GM12891 (cell line): ENCODE results near the gene NLRP6.
"Not testable (repeated sequence)": the region's sequence is repeated elsewhere in the genome, so short reads cannot be mapped to it uniquely, and the experiment has no call there.

Experiments used
- DNase-seq: peaks from one replicate; pipeline ENCODE4 v3.0.0; 2011; ENCODE audit warnings: low spot score; ENCODE audit not compliant: insufficient read length
- FAIRE-seq: peaks from 2 replicates; lab custom pipeline; 2011; peaks lifted over from hg19 to GRCh38; lab: Jason Lieb, UNC
- PAX5 ChIP-seq: IDR thresholded peaks from 2 replicates; pipeline ENCODE4 v1.6.1; 2011; ENCODE audit warnings: low read length, moderate library complexity, mild to moderate bottlenecking; ENCODE audit not compliant: insufficient read depth, severe bottlenecking
- POLR2A ChIP-seq: IDR thresholded peaks from 2 replicates; pipeline ENCODE4 v1.6.1; 2011; ENCODE audit warnings: low read depth, low read length, control low read depth
- POLR2AphosphoS5 ChIP-seq: IDR thresholded peaks from 2 replicates; pipeline ENCODE4 v1.6.1; 2011; ENCODE audit warnings: low read depth, low read length, control low read depth
- POU2F2 ChIP-seq: IDR thresholded peaks from 2 replicates; pipeline ENCODE4 v1.6.1; 2011; ENCODE audit warnings: low read depth, mild to moderate bottlenecking, control low read depth, low read length, moderate library complexity
- SPI1 ChIP-seq: IDR thresholded peaks from 2 replicates; pipeline ENCODE4 v1.6.1; 2011; ENCODE audit warnings: low read depth, low read length, control low read depth
- TAF1 ChIP-seq: IDR thresholded peaks from 2 replicates; pipeline ENCODE4 v1.6.1; 2011; ENCODE audit warnings: low read depth, low read length, control low read depth

NLRP6 gene

GRCh38 chr11:311013-311748 is 33.0 kb downstream of the NLRP6 start:
- peak; percentile 88 for FAIRE-seq
- DNase-seq = not testable (repeated sequence)

- TF ChIP-seq SPI1 = peak; percentile 68
- no peak for TF ChIP-seq POLR2AphosphoS5
- TF ChIP-seq POU2F2 = no peak
- TF ChIP-seq TAF1 = no peak
- no peak for TF ChIP-seq PAX5
- TF ChIP-seq POLR2A = no peak
- FAIRE-seq (no peak), DNase-seq (no peak)
Observed at GRCh38 chr11:312092-312816, 34.0 kb downstream of the NLRP6 start.

- TF ChIP-seq PAX5 (no peak), POLR2AphosphoS5 (no peak), TAF1 (no peak), POU2F2 (no peak), SPI1 (no peak), POLR2A (no peak)
- FAIRE-seq (no peak), DNase-seq (no peak)
Observed at GRCh38 chr11:313304-313786, 35.1 kb downstream of the NLRP6 start.

DNA sequence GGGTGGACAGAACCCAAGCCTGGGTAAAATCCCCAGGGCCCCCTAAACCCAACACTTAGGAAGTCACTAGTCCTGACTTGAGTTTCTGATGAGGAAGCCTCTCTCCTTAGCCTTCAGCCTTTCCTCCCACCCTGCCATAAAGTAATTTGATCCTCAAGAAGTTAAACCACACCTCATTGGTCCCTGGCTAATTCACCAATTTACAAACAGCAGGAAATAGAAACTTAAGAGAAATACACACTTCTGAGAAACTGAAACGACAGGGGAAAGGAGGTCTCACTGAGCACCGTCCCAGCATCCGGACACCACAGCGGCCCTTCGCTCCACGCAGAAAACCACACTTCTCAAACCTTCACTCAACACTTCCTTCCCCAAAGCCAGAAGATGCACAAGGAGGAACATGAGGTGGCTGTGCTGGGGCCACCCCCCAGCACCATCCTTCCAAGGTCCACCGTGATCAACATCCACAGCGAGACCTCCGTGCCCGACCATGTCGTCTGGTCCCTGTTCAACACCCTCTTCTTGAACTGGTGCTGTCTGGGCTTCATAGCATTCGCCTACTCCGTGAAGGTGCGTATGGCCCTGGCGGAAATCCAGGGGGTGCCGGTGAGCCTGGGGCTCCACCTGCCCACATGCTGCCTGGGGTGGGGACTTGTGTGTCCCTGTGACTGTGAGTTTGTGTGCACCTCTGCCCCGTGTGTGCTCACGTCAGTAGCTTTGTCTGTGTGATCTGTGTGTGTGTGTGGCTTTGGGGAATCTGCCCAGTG is 35.8 kb downstream of the NLRP6 start, which contains the start of gene IFITM1:
IFITM1 (plus strand) TSS at position 254 of the 767 bp plus-strand sequence; CDS start at position 385, 131 bp downstream.
- DNase-seq = peak; percentile 68
- peak; percentile 82 for FAIRE-seq

GRCh38 chr11:314554-314875 is 36.3 kb downstream of the NLRP6 start:
- DNase-seq, FAIRE-seq: not testable (repeated sequence)

More for the DNA sequence above, 35.8 kb downstream of the NLRP6 start, which contains the start of gene IFITM1:
- peak; percentile 87 for TF ChIP-seq TAF1
- no peak for TF ChIP-seq PAX5
- TF ChIP-seq POU2F2 = peak; percentile 76
- TF ChIP-seq POLR2A = peak; percentile 95
- peak; percentile 26; the same call in 1 of the 2 replicates for TF ChIP-seq SPI1
- peak; percentile 95 for TF ChIP-seq POLR2AphosphoS5

DNA sequence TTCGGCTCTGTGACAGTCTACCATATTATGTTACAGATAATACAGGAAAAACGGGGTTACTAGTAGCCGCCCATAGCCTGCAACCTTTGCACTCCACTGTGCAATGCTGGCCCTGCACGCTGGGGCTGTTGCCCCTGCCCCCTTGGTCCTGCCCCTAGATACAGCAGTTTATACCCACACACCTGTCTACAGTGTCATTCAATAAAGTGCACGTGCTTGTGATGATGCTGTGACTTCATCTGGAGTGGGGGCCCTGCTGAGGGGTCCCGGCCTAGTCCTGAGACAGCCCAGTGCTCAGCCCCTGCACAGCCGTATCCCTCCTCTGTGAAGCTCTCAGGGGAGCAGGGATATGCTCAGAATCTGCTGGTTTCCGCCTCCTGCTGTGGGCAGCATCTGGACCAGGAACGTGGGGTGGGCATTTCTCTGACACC is 36.9 kb downstream of the NLRP6 start:
- TF ChIP-seq POLR2A = no peak
- TF ChIP-seq PAX5 = no peak
- TF ChIP-seq TAF1 = no peak
- no peak for TF ChIP-seq POLR2AphosphoS5
- TF ChIP-seq POU2F2 = no peak
- TF ChIP-seq SPI1 = no peak
- DNase-seq (no peak), FAIRE-seq (no peak)

DNA sequence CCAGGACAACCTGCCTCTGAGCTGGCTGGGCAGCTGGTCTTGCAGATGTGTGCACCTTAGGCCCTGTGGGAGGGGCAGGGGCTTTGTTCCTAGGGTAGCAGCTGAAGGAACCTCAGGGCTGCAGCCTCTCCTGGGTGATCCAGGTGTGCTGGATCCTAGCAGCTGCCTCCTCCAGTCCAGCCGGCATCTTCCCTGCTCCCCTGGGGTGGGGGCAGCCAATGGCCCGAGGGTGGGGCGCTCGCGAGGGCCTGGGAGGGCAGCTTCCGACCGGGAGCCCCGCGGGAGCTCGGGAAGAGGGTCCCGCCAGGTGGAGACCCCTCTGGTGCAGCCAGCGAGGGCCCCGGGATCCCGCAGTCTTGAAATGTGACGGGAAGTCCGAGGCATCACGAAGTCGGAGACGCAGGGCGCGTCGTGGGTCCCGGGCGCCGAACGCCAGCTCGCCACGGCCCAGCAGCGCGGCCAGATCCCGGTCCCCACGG is 37.3 kb downstream of the NLRP6 start:
- no peak for DNase-seq
- TF ChIP-seq TAF1 (no peak), POU2F2 (no peak), POLR2A (no peak), PAX5 (no peak), SPI1 (no peak), POLR2AphosphoS5 (no peak)
- FAIRE-seq = no peak

DNA sequence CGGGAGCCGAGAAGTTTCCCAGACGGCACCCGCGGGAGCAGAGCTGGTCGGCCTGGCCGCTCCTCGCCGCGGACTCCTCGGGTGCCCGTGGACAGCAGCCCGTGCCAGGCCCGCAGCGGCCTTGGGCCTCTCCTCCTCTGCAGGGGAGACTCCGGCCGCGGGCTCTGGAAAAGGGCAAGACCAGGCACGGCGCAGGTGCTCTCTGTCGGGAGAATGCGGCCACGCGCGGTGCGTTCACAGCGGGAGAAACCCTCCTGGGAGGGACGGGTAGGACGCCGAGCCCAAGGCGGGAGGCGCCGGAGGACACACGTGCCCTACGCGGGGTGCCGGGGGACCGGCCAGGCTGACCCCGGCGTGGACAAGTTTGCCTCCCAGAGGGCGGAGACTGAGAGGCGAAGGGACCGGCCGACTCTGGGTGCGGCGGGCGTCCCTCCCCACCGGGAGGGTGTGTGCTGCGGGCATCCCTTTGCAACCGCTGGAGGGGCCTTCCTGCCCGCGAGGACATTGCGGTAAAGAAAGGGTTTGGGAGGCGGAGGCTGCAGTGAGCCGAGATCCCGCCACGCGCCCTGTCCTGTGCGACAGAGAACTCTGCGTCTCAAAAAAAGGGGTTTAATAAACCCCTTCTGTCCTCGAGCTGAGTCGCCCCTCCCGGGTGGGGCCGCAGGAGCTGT is 38.0 kb downstream of the NLRP6 start:
- DNase-seq = no peak
- TF ChIP-seq POU2F2 (no peak), POLR2AphosphoS5 (0 out of 2 replicates have a peak, but pooled peaks have one; percentile 42)
- FAIRE-seq = no peak

GRCh38 chr11:316891-317301 is 38.7 kb downstream of the NLRP6 start:
- TF ChIP-seq PAX5 = no peak
- TF ChIP-seq POU2F2 = no peak
- no peak for TF ChIP-seq TAF1
- TF ChIP-seq POLR2A = no peak
- no peak for TF ChIP-seq SPI1
- no peak for TF ChIP-seq POLR2AphosphoS5
- FAIRE-seq = no peak
- no peak for DNase-seq

DNA sequence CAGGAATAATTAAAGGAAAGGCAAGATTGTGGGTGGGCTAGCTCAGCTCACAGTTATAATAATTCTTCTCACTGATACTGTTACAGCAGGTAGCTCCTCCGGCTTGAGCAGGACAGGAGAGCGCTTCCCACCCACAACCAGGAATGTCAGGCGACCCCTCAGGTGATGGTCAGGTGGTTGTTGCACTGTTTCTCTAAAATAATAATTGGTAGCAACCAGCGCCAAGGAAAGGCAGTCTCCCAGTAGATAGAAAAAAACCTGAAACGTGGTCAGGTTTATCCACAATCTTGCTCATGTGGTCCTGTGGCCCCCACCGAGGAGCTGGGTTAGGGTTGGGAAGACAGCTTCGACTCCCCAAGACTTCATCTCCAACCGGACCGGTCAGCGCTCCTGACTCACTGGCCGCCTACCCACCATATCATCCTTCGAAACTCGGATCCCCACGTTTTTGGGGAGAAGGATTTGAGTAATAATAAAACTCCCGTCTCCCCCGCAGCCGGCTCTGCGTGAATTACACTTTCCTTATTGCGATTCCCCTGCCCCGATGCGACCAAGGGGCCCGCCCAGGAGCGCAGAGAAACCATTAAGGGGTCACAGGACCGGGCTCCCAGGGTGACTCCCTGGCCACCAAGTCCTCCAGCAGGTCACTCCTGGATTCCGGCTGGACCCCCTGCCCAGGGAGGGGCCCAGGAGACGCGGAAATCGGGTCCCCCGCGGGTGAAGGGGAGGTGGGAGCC is 39.6 kb downstream of the NLRP6 start:
- not testable (repeated sequence) for DNase-seq
- FAIRE-seq = peak; percentile 76

- FAIRE-seq = peak; percentile 93
- DNase-seq = not testable (repeated sequence)
Observed at GRCh38 chr11:318405-319120, 40.4 kb downstream of the NLRP6 start.

- not testable (repeated sequence) for DNase-seq
- FAIRE-seq = peak; percentile 88
Observed at GRCh38 chr11:319121-319887, 41.1 kb downstream of the NLRP6 start.
